NCI-H2227 (cell line): ENCODE results near the gene DENND2A.
"Not testable (repeated sequence)": the region's sequence is repeated elsewhere in the genome, so short reads cannot be mapped to it uniquely, and the experiment has no call there.

Experiments used
- DNase-seq: peaks from one replicate; lab custom pipeline; 2025; ENCODE audit not compliant: unreplicated experiment; lab: John Stamatoyannopoulos, UW

DENND2A gene

GRCh38 chr7:140646931-140647647 is 6.5 kb upstream of the DENND2A start:
- peak; percentile 75 for DNase-seq

- peak; percentile 25 for DNase-seq
Observed at GRCh38 chr7:140645166-140645900, 4.7 kb upstream of the DENND2A start.

DNA sequence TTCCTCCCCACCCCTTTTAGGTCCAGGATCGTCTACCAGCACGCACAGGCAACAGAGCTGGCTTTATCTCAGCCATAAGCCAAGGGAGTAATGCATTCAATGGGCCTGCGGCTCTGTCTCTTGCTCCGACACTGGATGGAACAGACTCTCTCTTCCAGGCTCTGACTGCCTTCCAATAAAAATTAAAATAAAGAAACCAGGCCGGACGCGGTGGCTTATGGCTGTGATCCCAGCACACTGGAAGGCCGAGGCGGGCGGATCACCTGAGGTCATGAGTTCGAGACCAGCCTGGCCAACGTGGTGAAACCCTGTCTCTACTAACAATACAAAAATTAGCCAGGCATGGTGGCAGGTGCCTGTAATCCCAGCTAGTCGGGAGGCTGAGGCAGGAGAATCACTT is 4.1 kb upstream of the DENND2A start:
- DNase-seq: not testable (repeated sequence)

DNA sequence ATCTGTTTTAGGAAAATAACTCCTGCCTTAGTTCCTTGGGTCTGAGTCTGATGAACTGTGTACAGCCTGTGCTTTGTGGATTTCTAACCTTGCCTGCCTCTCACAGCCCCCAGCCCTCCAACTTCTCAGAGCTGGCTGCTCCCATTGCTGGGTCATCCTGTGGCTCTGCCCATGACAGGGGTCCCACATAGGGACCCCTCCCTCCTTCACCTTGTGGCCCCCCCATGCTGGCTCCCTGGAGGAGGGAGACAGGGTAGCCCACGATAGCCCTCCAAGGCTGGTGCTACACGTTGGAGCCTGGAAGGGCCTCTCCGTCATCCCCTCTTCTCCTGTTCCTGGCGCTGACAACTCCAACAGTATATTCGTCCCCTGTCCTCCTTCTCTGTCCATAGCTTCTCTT is 2.8 kb upstream of the DENND2A start:
- no peak for DNase-seq

DNA sequence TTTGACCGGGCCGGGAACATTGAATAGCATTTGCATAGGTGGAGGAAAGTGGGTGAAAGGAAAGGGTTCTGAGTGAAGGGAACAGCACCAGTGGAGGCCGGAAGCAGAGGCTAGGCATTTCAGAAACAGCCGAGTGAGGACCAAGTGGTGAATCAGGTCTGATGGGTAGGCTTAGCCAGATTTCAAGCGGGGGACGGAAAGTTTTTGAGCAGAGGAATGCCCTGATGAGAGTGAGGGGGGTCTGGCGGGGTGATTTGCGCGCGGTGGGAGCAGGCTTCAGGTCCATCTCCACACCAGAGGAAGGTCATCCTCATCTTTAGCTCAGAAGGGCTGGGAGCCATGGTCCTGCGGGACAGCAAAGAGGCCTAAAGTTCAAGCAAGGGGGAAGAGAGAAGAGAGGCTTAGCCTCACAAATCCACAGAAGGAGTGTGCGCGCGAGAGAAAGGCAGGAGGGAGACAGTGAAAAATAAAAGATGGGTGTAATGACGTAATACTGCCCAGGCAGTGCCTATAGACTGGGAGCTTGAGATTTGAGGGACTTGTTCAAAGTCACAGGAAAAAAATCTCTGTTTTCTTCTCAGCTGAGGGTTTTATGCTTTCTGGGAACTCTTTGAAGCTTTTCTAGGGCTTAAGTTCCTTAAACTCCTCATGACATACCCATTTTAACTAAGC is 1.0 kb upstream of the DENND2A start:
- no peak for DNase-seq

- DNase-seq: peak; percentile 66
Observed at GRCh38 chr7:140640060-140640637, 464 bp downstream of the DENND2A start.

DNA sequence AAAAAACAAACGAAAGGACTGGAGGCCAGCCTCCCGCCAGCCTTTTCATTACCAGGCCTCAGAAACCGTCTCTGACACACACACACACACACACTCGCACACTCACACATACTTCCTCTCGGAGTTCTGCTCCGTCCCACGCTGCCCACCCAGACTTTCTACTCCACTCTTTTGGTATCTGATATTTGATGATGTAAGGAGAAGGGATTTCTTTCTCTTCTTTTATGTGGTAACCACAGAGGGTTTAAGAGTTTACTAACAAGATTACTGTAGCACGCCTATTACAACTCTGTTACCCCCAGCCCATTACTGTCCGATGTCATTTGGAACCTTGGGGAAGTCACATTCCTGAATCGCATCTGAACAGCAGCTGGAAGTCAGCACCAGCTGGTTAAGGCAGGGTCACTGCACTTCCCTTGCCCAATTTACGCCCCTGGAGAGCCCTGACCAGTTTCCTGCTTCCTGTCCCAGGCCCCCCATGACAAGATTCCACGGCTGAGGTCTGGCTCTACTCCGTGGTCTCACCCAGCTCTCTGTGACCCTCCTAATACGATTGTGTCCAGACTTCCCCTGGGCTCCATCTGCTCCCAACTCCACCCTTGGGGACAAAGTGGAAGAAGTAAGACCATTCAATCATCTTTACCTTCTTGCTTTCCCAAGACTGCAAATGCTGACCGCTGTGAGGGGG is 1.1 kb downstream of the DENND2A start:
- DNase-seq: peak; percentile 30

DNA sequence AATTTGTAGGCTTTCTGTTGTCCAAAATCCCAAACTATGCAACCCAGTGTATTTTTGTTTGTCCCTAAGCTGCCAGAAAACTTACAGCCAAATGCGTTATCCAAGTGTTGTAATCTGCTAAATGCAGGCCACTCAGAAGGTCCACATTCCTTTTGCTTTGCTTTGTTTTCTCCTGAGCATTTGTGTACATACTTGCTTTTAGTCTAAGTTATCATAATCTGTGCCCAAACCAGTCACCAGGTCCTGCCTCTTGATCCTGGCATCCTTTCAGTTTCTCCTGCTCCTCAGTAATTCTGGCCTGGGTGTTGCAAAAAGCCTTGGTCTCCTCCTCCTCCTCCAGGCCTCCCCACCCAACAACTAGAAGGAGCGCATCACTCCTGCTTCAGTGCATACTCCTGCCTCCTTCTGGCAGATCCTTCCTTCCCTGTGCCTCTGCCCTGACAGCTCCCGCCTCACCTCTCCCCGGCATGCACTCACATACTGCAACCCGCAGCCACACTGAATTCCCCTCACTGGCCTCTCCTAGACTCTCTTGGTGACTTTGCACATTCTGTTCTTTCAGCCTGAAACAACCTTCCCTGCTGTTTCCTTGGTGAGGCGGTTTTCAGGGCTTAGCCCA is 2.3 kb downstream of the DENND2A start:
- no peak for DNase-seq

DNA sequence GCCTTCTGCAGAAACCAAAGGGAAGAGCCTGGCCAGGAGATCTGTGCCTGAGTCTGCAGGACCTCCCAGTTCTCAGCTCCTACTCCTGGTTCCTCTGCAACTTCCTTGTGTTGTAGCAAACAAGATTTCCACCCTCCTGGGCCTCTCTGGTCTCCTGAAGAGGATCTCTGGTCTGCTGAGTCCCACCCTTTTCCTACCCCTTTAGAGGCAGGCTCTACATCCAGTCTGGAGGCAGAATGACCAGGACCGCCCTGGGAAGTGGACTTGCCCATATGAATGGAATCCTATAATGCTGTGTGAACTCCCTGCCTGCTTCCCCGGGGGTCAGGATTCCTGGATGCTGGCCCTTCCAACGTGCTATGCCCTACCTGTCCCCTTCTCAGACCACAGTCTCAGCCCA is 3.2 kb downstream of the DENND2A start:
- no peak for DNase-seq

- no peak for DNase-seq
Observed at GRCh38 chr7:140635816-140636215, 4.8 kb downstream of the DENND2A start.

GRCh38 chr7:140635345-140635744 is 5.3 kb downstream of the DENND2A start:
- DNase-seq: no peak

DNA sequence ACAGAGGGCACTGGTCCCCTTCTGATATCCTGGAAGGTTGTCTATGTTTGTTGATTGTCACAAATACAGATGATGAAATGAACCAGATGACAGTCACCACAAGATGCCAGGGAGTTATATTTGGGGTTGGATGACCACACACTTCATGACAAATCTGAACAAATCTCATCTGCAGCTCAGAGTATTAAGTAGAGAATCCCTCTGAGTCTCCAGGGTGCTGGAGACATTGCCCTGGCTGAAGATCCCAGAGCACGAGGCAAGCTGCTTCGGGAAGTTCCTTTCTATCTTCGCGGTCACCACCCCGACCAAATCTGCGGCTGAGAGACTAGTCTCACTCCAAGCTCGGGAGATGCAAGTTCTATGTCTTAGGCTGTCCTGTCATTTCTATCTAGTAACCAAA is 9.0 kb downstream of the DENND2A start:
- DNase-seq: no peak

- no peak for DNase-seq
Observed at GRCh38 chr7:140631021-140631420, 9.6 kb downstream of the DENND2A start.

GRCh38 chr7:140625908-140626868 is 14.4 kb downstream of the DENND2A start:
- peak; percentile 92 for DNase-seq

- not testable (repeated sequence) for DNase-seq
Observed at GRCh38 chr7:140625192-140625558, 15.4 kb downstream of the DENND2A start.

GRCh38 chr7:140624392-140625191 is 16.0 kb downstream of the DENND2A start:
- DNase-seq: no peak

DNA sequence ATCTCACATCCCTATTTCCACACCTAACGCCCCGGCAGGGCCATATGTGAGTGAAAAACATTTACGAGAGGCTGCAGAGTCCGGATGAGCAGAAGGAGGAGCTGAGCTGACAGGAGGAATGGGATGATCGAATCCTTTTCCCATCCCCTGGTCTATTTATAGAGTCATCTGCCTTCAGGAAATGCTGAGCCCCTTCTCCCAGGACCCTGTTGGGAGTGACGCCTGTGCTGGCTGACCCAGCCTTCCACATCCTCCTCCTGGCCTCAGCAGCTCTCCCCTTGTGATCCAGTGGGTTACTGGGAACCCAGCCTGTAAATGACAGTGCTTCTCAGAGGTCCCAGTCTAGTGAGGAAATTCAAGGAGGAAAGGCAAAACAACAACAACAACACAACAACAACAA is 16.6 kb downstream of the DENND2A start:
- no peak for DNase-seq

- no peak for DNase-seq
Observed at GRCh38 chr7:140621401-140622021, 19.1 kb downstream of the DENND2A start.
